ENCODE results near the gene FLRT1. TPM values are rescaled to one million over a fixed set of nuclear protein-coding genes. Genes with fewer than 3 reads are reported as not detected.

Gene FLRT1
- total RNA-seq, 1 donor from 2014 or later: 7.1 TPM

GRCh38 chr11:64035081-64035524 lies 628 bp upstream of the FLRT1 start:
- no peak for DNase-seq (ENCODE audit: low spot score in 2 of 2, unreplicated experiment in 2 of 2)
- H3K4me3 Mint-ChIP-seq: peak overlapping the region; percentile 78
- H3K27me3 Mint-ChIP-seq (ENCODE audit: low read depth): peaks cover 48% of the 10 kb centered on the region
- peaks cover 24% of the 10 kb centered on the region for H3K4me1 Mint-ChIP-seq
- peak overlapping the region; percentile 34 for H3K27ac Mint-ChIP-seq
- H3K36me3 Mint-ChIP-seq: no peaks in the 10 kb centered on the region
- no peaks in the 10 kb centered on the region for H3K9me3 Mint-ChIP-seq
- TF ChIP-seq, protein P1, sequence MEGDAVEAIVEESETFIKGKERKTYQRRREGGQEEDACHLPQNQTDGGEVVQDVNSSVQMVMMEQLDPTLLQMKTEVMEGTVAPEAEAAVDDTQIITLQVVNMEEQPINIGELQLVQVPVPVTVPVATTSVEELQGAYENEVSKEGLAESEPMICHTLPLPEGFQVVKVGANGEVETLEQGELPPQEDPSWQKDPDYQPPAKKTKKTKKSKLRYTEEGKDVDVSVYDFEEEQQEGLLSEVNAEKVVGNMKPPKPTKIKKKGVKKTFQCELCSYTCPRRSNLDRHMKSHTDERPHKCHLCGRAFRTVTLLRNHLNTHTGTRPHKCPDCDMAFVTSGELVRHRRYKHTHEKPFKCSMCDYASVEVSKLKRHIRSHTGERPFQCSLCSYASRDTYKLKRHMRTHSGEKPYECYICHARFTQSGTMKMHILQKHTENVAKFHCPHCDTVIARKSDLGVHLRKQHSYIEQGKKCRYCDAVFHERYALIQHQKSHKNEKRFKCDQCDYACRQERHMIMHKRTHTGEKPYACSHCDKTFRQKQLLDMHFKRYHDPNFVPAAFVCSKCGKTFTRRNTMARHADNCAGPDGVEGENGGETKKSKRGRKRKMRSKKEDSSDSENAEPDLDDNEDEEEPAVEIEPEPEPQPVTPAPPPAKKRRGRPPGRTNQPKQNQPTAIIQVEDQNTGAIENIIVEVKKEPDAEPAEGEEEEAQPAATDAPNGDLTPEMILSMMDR (IDR thresholded peaks at IDR 0.05; ENCODE audit: unreplicated experiment): no peak

DNA sequence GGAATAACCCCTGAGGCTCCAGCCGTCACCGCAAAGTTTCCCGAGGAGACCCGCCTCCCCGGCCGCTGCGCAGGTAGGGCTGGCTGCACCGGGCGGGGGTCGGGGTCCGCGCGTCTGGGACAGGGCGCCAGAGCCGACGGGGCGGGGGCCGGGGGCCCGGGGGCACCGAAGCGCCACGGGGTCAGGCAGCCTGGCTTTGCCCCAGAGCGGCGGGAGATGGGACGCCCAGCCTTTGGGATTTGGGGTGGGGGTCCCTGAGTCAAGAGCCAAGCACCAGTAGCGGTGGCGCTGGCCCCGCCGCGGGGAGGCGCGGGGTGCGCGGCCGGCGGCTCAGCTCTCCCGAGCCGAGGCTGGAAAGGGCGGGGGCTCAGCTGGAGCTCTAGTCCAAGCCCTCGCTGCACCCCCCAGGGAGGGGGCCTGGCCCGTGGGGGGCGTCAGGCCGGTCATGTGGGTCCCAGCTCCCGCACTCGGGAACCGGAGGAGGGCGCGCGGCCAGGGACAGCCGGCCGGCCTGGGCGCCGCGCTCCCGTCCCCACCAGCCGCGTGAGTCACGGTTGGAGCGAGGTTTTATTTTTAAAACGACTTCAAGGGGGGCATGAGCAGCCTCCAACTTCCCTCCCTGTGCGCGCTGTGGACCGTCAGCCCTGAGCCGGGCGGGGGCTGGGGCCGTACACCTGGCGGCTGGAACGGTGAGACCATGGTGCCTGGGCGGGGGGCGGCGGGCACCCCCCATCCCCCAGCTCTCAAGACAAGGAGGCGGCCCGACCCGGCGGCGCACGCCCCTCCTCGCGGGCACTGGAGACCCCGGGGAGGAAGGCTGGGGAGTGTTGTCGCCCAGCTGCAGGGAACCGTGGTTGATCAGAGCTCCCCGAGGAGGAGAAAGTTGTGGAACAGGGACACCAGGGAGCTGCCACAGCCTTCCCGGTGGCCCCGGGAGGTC lies 626 bp downstream of the FLRT1 start:
- TF ChIP-seq, protein P1 (IDR thresholded peaks at IDR 0.05; ENCODE audit: unreplicated experiment): no peak
- Mint-ChIP-seq H3K4me1 (peaks cover 27% of the 10 kb centered on the region), H3K36me3 (no peaks in the 10 kb centered on the region), H3K27ac (no peak overlapping the region), H3K27me3 (ENCODE audit: low read depth) (peaks cover 55% of the 10 kb centered on the region), H3K9me3 (no peaks in the 10 kb centered on the region), H3K4me3 (peak overlapping the region; percentile 51)
- DNase-seq (ENCODE audit: low spot score in 2 of 2, unreplicated experiment in 2 of 2): no peak

DNA sequence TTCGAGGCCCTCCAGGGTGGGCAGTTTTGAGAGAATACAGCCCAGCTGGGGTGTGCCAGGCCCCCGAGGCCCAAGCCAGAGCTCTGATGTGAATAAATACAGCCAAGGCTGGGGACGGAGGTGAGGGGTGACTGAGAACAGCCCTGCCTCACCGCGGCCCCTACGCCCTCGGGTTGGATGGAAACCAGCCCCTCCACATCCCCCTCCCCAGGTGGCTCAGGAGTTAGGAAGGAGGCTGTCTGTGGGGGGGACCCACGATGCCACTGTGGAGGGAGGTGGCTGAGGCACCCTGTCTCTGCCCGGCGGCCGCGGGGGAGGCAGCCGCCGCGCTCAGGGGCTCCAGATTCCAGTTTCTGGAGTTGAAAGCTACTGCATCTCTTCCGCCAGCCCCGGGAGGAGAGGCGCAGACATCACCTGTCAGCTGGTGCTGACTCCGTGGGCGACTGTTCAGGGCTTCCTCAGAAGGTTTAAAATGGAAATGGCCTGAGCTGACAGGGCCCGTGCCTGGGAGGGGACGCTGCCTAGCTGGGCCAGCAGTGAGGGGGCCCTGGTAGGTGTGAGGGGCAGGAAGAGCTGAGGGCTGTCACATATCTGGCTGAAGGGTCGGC lies 1.4 kb downstream of the FLRT1 start:
- no peak for DNase-seq (ENCODE audit: low spot score in 2 of 2, unreplicated experiment in 2 of 2)
- peaks cover 56% of the 10 kb centered on the region for H3K27me3 Mint-ChIP-seq (ENCODE audit: low read depth)
- H3K4me3 Mint-ChIP-seq: peak overlapping the region; percentile 51
- H3K36me3 Mint-ChIP-seq: no peaks in the 10 kb centered on the region
- peaks cover 28% of the 10 kb centered on the region for H3K4me1 Mint-ChIP-seq
- no peaks in the 10 kb centered on the region for H3K9me3 Mint-ChIP-seq
- H3K27ac Mint-ChIP-seq: no peak overlapping the region
- TF ChIP-seq, protein P1 (IDR thresholded peaks at IDR 0.05; ENCODE audit: unreplicated experiment): no peak

DNA sequence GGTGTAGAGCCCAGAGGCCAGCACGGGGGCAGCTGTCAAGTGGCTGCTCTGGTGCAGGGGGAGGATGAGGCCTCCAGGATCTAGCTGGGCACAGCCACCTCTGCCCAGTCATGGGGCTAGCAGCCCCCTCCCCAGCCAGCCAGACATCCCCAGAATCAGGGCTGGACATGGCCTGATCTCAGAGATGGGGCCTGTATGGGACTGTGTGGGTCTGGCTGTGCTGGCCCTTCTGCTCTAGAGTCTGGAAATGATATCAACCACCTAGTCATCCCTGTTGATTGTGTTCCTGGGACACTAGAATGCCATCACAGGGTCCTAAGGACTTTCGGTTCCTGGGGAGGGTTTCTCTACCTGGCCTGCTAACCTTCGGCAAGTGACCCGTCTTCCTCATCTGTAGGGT lies 2.8 kb downstream of the FLRT1 start:
- H3K27ac Mint-ChIP-seq: no peak overlapping the region
- DNase-seq (ENCODE audit: low spot score in 2 of 2, unreplicated experiment in 2 of 2): no peak
- H3K4me1 Mint-ChIP-seq: peaks cover 28% of the 10 kb centered on the region
- no peaks in the 10 kb centered on the region for H3K9me3 Mint-ChIP-seq
- no peaks in the 10 kb centered on the region for H3K36me3 Mint-ChIP-seq
- peaks cover 48% of the 10 kb centered on the region for H3K27me3 Mint-ChIP-seq (ENCODE audit: low read depth)
- TF ChIP-seq, protein P1 (IDR thresholded peaks at IDR 0.05; ENCODE audit: unreplicated experiment): no peak
- H3K4me3 Mint-ChIP-seq: no peak overlapping the region

GRCh38 chr11:64039012-64039665 lies 3.4 kb downstream of the FLRT1 start:
- H3K27ac Mint-ChIP-seq: no peak overlapping the region
- no peak overlapping the region for H3K4me3 Mint-ChIP-seq
- H3K27me3 Mint-ChIP-seq (ENCODE audit: low read depth): peaks cover 44% of the 10 kb centered on the region

More at GRCh38 chr11:64039012-64039665, 3.4 kb downstream of the FLRT1 start:
- Mint-ChIP-seq H3K9me3 (no peaks in the 10 kb centered on the region), H3K36me3 (no peaks in the 10 kb centered on the region), H3K4me1 (peaks cover 24% of the 10 kb centered on the region)
- DNase-seq (ENCODE audit: low spot score in 2 of 2, unreplicated experiment in 2 of 2): no peak
- TF ChIP-seq, protein P1 (IDR thresholded peaks at IDR 0.05; ENCODE audit: unreplicated experiment): no peak
